Activated CD4-positive, alpha-beta T cell treated with anti-CD3 and anti-CD28 coated beads, Interleukin-2, amount 10 ng/mL, durations not matched to agents 24 days and 14 days (primary cell): ENCODE measurements around the gene SNX1. TPM values are rescaled to one million over a fixed set of nuclear protein-coding genes. Genes with fewer than 3 reads are reported as not detected.
"Not testable (repeated sequence)": the region's sequence is repeated elsewhere in the genome, so short reads cannot be mapped to it uniquely, and the experiment has no call there.

Source experiments
- DNase-seq: peaks from one replicate; pipeline ENCODE4 v3.0.0; 2022
- H3K27ac Mint-ChIP-seq: one replicate; pipeline ENCODE4 v1.8.0; 2022; ENCODE audit warnings: mild to moderate bottlenecking, mixed read lengths
- H3K27me3 Mint-ChIP-seq: one replicate; pipeline ENCODE4 v1.8.0; 2022; ENCODE audit warnings: mixed read lengths
- H3K36me3 Mint-ChIP-seq: one replicate; pipeline ENCODE4 v1.8.0; 2022; ENCODE audit warnings: low read depth, mild to moderate bottlenecking, mixed read lengths
- H3K4me1 Mint-ChIP-seq: one replicate; pipeline ENCODE4 v1.8.0; 2021; ENCODE audit warnings: mixed read lengths
- H3K4me3 Mint-ChIP-seq: one replicate; pipeline ENCODE4 v1.8.0; 2022; ENCODE audit warnings: mild to moderate bottlenecking, moderate library complexity, mixed read lengths
- H3K9me3 Mint-ChIP-seq: one replicate; pipeline ENCODE4 v1.8.0; 2021; ENCODE audit warnings: mixed read lengths
- intact Hi-C: fragments of 100-400 bp; cut with micrococcal nuclease; formaldehyde crosslinking; loops from one replicate; pipeline ENCODE4 v1.15.1; 2023
- total RNA-seq: library from RNA; stranded (reverse); gene quantifications from 2 replicates; pipeline ENCODE4 v1.2.3, GENCODE V29; 2022

Gene SNX1
- total RNA-seq, 1 donor from 2014 or later, result 129 TPM

GRCh38 chr15:64092864-64093626 lies 2.7 kb upstream of the SNX1 start:
- Mint-ChIP-seq H3K27me3 (no peaks in the 10 kb centered on the region), H3K4me1 (peaks cover 55% of the 10 kb centered on the region), H3K36me3 (peaks cover 23% of the 10 kb centered on the region), H3K9me3 (no peaks in the 10 kb centered on the region), H3K4me3 (peak overlapping the region; percentile 98), H3K27ac (peak overlapping the region; percentile 94)
- intact Hi-C loops, result loop anchor here (5.0 to 10.0 kb wide), 4 partner anchors 292 to 1202 kb away; partner anchors contain the start of genes PCLAF, RNU5A-1, TRIP4 and USP3
- DNase-seq, result peak; percentile 82

- Mint-ChIP-seq H3K36me3 (peaks cover 21% of the 10 kb centered on the region), H3K27ac (peak within 1 kb of the TSS; percentile 94), H3K4me1 (peaks cover 57% of the 10 kb centered on the region), H3K4me3 (peak within 1 kb of the TSS; percentile 98), H3K9me3 (no peaks in the 10 kb centered on the region), H3K27me3 (no peaks in the 10 kb centered on the region)
- intact Hi-C loops, result loop anchor here (1.0 to 10.0 kb wide), 5 partner anchors 59 to 1201 kb away; partner anchors contain the start of genes PCLAF, RNU5A-1, TRIP4 and USP3
- DNase-seq, result peak; percentile 98
Observed at GRCh38 chr15:64093627-64094417, 2.0 kb upstream of the SNX1 start, which contains the start of gene CIAO2A. TSS of gene CIAO2A (minus strand) at chr15:64093838. CDS start at chr15:64093768, 70 bp downstream.

GRCh38 chr15:64095431-64095794 lies 369 bp upstream of the SNX1 start:
- Mint-ChIP-seq H3K36me3 (peaks cover 17% of the 10 kb centered on the region), H3K27ac (peak overlapping the region; percentile 94), H3K27me3 (no peaks in the 10 kb centered on the region), H3K9me3 (no peaks in the 10 kb centered on the region), H3K4me3 (peak overlapping the region; percentile 98), H3K4me1 (peaks cover 57% of the 10 kb centered on the region)
- intact Hi-C loops, result loop anchor here (10.0 kb wide), 3 partner anchors 289 to 1199 kb away; partner anchors contain the start of genes PCLAF, RNU5A-1, TRIP4 and USP3
- DNase-seq, result peak; percentile 60

GRCh38 chr15:64096668-64097384 lies 1.0 kb downstream of the SNX1 start:
- DNase-seq, result peak; percentile 66
- Mint-ChIP-seq H3K27me3 (no peaks in the 10 kb centered on the region), H3K27ac (peak overlapping the region; percentile 94), H3K4me1 (peaks cover 56% of the 10 kb centered on the region), H3K4me3 (peak overlapping the region; percentile 98), H3K9me3 (no peaks in the 10 kb centered on the region), H3K36me3 (peaks cover 17% of the 10 kb centered on the region)
- intact Hi-C loops, result loop anchor here (10.0 kb wide), 3 partner anchors 288 to 1198 kb away; partner anchors contain the start of genes PCLAF, RNU5A-1, TRIP4 and USP3

GRCh38 chr15:64099379-64099778 lies 3.6 kb downstream of the SNX1 start:
- H3K4me1 Mint-ChIP-seq, result peaks cover 42% of the 10 kb centered on the region
- intact Hi-C loops, result loop anchor here (10.0 kb wide), 3 partner anchors 285 to 1195 kb away; partner anchors contain the start of genes PCLAF, RNU5A-1, TRIP4 and USP3
- H3K27ac Mint-ChIP-seq, result no peak overlapping the region
- no peak for DNase-seq
- no peaks in the 10 kb centered on the region for H3K27me3 Mint-ChIP-seq
- H3K4me3 Mint-ChIP-seq, result no peak overlapping the region
- H3K36me3 Mint-ChIP-seq, result peaks cover 16% of the 10 kb centered on the region
- H3K9me3 Mint-ChIP-seq, result no peaks in the 10 kb centered on the region

GRCh38 chr15:64100958-64101357 lies 5.2 kb downstream of the SNX1 start:
- H3K4me1 Mint-ChIP-seq, result peaks cover 29% of the 10 kb centered on the region
- no peaks in the 10 kb centered on the region for H3K27me3 Mint-ChIP-seq
- H3K9me3 Mint-ChIP-seq, result no peaks in the 10 kb centered on the region
- H3K4me3 Mint-ChIP-seq, result no peak overlapping the region
- DNase-seq, result no peak
- H3K36me3 Mint-ChIP-seq, result peaks cover 14% of the 10 kb centered on the region
- intact Hi-C loops, result no loop called here
- no peak overlapping the region for H3K27ac Mint-ChIP-seq

GRCh38 chr15:64102497-64102896 lies 6.7 kb downstream of the SNX1 start:
- Mint-ChIP-seq H3K27me3 (no peaks in the 10 kb centered on the region), H3K36me3 (peaks cover 14% of the 10 kb centered on the region), H3K27ac (no peak overlapping the region), H3K4me1 (peaks cover 19% of the 10 kb centered on the region), H3K4me3 (no peak overlapping the region), H3K9me3 (no peaks in the 10 kb centered on the region)
- intact Hi-C loops, result no loop called here
- DNase-seq, result no peak

- Mint-ChIP-seq H3K27me3 (no peaks in the 10 kb centered on the region), H3K36me3 (peaks cover 8% of the 10 kb centered on the region), H3K27ac (no peak overlapping the region)
Observed at GRCh38 chr15:64105113-64105704, 9.4 kb downstream of the SNX1 start.

GRCh38 chr15:64107337-64107736 lies 11.6 kb downstream of the SNX1 start:
- Mint-ChIP-seq H3K4me3 (no peak overlapping the region), H3K9me3 (no peaks in the 10 kb centered on the region), H3K4me1 (peaks cover 22% of the 10 kb centered on the region), H3K27me3 (no peaks in the 10 kb centered on the region), H3K36me3 (peaks cover 7% of the 10 kb centered on the region), H3K27ac (no peak overlapping the region)
- DNase-seq, result no peak
- intact Hi-C loops, result no loop called here

More at GRCh38 chr15:64105113-64105704, 9.4 kb downstream of the SNX1 start:
- intact Hi-C loops, result no loop called here
- Mint-ChIP-seq H3K9me3 (no peaks in the 10 kb centered on the region), H3K4me1 (peaks cover 13% of the 10 kb centered on the region), H3K4me3 (no peak overlapping the region)
- no peak for DNase-seq

- H3K27me3 Mint-ChIP-seq, H3K9me3 Mint-ChIP-seq, intact Hi-C loops, H3K4me3 Mint-ChIP-seq, DNase-seq: not testable (repeated sequence)
- H3K27ac Mint-ChIP-seq, result peak overlapping the region; percentile 25
- H3K36me3 Mint-ChIP-seq, result peaks cover 28% of the 10 kb centered on the region
- peaks cover 24% of the 10 kb centered on the region for H3K4me1 Mint-ChIP-seq
Observed at GRCh38 chr15:64110108-64110701, 14.4 kb downstream of the SNX1 start.

- Mint-ChIP-seq H3K4me1 (peaks cover 24% of the 10 kb centered on the region), H3K36me3 (peaks cover 30% of the 10 kb centered on the region), H3K4me3 (no peak overlapping the region), H3K9me3 (no peaks in the 10 kb centered on the region), H3K27ac (no peak overlapping the region), H3K27me3 (no peaks in the 10 kb centered on the region)
- no peak for DNase-seq
- intact Hi-C loops, result no loop called here
Observed at GRCh38 chr15:64110950-64111678, 15.3 kb downstream of the SNX1 start.

- intact Hi-C loops, result no loop called here
- Mint-ChIP-seq H3K4me3 (no peak overlapping the region), H3K9me3 (no peaks in the 10 kb centered on the region)
Observed at GRCh38 chr15:64111679-64112050, 15.9 kb downstream of the SNX1 start.

More at GRCh38 chr15:64111679-64112050, 15.9 kb downstream of the SNX1 start:
- DNase-seq, result no peak
- H3K27ac Mint-ChIP-seq, result no peak overlapping the region
- no peaks in the 10 kb centered on the region for H3K27me3 Mint-ChIP-seq
- peaks cover 33% of the 10 kb centered on the region for H3K36me3 Mint-ChIP-seq
- peaks cover 24% of the 10 kb centered on the region for H3K4me1 Mint-ChIP-seq
